Hepatocyte (in vitro differentiated cells): ENCODE results near the gene THAP3. TPM values are rescaled to one million over a fixed set of nuclear protein-coding genes. Genes with fewer than 3 reads are reported as not detected.

Experiments
- DNase-seq: peaks from one replicate; pipeline ENCODE4 v3.0.0-alpha.2; 2016; ENCODE audit warnings: low spot score
- H2AFZ ChIP-seq: fragments of 200-600 bp; sonication (generic); 2 replicates; pipeline ENCODE4 v1.6.0; 2016; ENCODE audit warnings: antibody characterized with exemption, mild to moderate bottlenecking
- H3K27ac ChIP-seq: fragments of 200-600 bp; sonication (generic); 2 replicates; pipeline ENCODE4 v1.5.1; 2016; ENCODE audit warnings: mild to moderate bottlenecking
- H3K27me3 ChIP-seq: fragments of 200-600 bp; sonication (generic); 2 replicates; pipeline ENCODE4 v1.6.1; 2016
- H3K36me3 ChIP-seq: fragments of 200-600 bp; sonication (generic); replicated peaks from 2 replicates; pipeline ENCODE4 v1.5.1; 2016; ENCODE audit warnings: low read depth; ENCODE audit not compliant: insufficient read depth
- H3K4me1 ChIP-seq: fragments of 200-600 bp; sonication (generic); 2 replicates; pipeline ENCODE4 v1.5.1; 2016; ENCODE audit warnings: mild to moderate bottlenecking, moderate library complexity; ENCODE audit not compliant: insufficient read depth
- H3K4me2 ChIP-seq: fragments of 200-600 bp; sonication (generic); 2 replicates; pipeline ENCODE4 v1.6.0; 2016
- H3K4me3 ChIP-seq: fragments of 200-600 bp; sonication (generic); 2 replicates; pipeline ENCODE4 v1.5.1; 2016; ENCODE audit warnings: mild to moderate bottlenecking
- H3K79me2 ChIP-seq: fragments of 200-600 bp; sonication (generic); 2 replicates; pipeline ENCODE4 v1.6.0; 2017; ENCODE audit warnings: mild to moderate bottlenecking
- H3K9me2 ChIP-seq: fragments of 200-600 bp; sonication (generic); replicated peaks from 2 replicates; pipeline ENCODE4 v1.6.0; 2017; ENCODE audit warnings: mild to moderate bottlenecking; ENCODE audit not compliant: insufficient read depth
- H3K9me3 ChIP-seq: fragments of 200-600 bp; sonication (generic); 2 replicates; pipeline ENCODE4 v1.5.1; 2016; ENCODE audit warnings: low read depth, mild to moderate bottlenecking
- H4K20me1 ChIP-seq: fragments of 200-600 bp; sonication (generic); 2 replicates; pipeline ENCODE4 v1.6.0; 2016; ENCODE audit warnings: mild to moderate bottlenecking; ENCODE audit not compliant: insufficient read depth, poor library complexity, severe bottlenecking
- CTCF ChIP-seq: fragments of 200-600 bp; sonication (generic); IDR thresholded peaks from 2 replicates; pipeline ENCODE4 v1.5.1; 2016; ENCODE audit warnings: antibody characterized with exemption, mild to moderate bottlenecking; ENCODE audit not compliant: poor library complexity
- EZH2 ChIP-seq: fragments of 200-600 bp; sonication (generic); IDR thresholded peaks from 2 replicates; pipeline ENCODE4 v1.6.1; 2016; ENCODE audit warnings: antibody characterized with exemption, mild to moderate bottlenecking, borderline replicate concordance
- EZH2phosphoT487 ChIP-seq: fragments of 200-600 bp; sonication (generic); IDR thresholded peaks from one replicate; pipeline ENCODE4 v1.6.1; 2018; ENCODE audit warnings: antibody characterized with exemption, mild to moderate bottlenecking, low read depth, moderate library complexity; ENCODE audit not compliant: unreplicated experiment, severe bottlenecking
- WGBS: methylation state at CpG from one replicate; pipeline ENCODE4 v1.1.6; 2016; ENCODE audit warnings: low lambda C conversion rate; ENCODE audit errors: missing lambda C conversion rate; 5-methylcytosine and 5-hydroxymethylcytosine counted together
- polyA plus RNA-seq: library from polyadenylated mRNA; unstranded; fragments of >200 nt; fragmentation: Nextera tagmentation; extraction: Ambion mirVana; gene quantifications from 2 replicates; pipeline ENCODE4 v1.2.1, GENCODE V29; 2016
- total RNA-seq: library from RNA; depleted of rRNA; stranded (reverse); fragments of >200 nt; gene quantifications from 2 replicates; pipeline ENCODE4 v1.2.3, GENCODE V29; 2014

The THAP3 gene
- total and polyA plus RNA-seq, 2 experiments from 2014 or later = 13.0 to 26.5 TPM

- Histone ChIP-seq H2AFZ (no peak overlapping the region), H3K27me3 (no peaks in the 10 kb centered on the region), H3K4me3 (no peak overlapping the region), H3K4me2 (peak overlapping the region; percentile 97), H3K36me3 (no peaks in the 10 kb centered on the region), H3K9me3 (no peaks in the 10 kb centered on the region), H4K20me1 (no peaks in the 10 kb centered on the region), H3K4me1 (peaks cover 35% of the 10 kb centered on the region), H3K79me2 (peaks cover 40% of the 10 kb centered on the region), H3K27ac (peak overlapping the region; percentile 70), H3K9me2 (no peaks in the 10 kb centered on the region)
- DNase-seq = peak; percentile 30
- 79% methylated on average over 10 of the region's 10 CpGs for WGBS
- TF ChIP-seq EZH2phosphoT487 = no peak
- TF ChIP-seq EZH2 = no peak
- TF ChIP-seq CTCF = no peak
These were observed 42.9 kb upstream of the THAP3 start for GRCh38 chr1:6581561-6582305.

DNA sequence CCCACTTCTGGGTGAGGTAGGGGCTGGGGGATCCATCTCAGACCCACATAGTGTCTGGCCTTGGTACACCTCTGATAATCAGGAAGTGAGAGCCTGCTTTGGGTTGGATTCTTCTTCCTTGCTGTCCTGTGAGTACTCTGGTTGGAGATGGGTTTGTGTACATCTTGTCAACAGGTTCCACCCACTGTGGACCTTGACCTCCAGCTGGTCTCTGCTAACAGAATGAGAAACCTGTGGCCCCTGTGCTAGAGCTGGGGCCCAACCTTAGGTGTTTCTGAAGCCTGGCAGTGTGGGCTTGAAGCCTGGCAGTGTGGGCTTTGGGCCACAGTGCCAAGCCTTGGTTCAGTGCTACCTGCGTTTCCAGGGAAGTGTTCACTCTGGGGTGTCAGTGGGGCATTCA, 42.3 kb upstream of the THAP3 start:
- no peaks in the 10 kb centered on the region for H3K27me3 ChIP-seq
- TF ChIP-seq CTCF (no peak), EZH2phosphoT487 (no peak), EZH2 (no peak)
- H3K4me1 ChIP-seq = peaks cover 35% of the 10 kb centered on the region
- H3K4me2 ChIP-seq = peak overlapping the region; percentile 97
- H3K9me3 ChIP-seq = no peaks in the 10 kb centered on the region
- peak overlapping the region; percentile 70 for H3K27ac ChIP-seq
- H3K36me3 ChIP-seq = no peaks in the 10 kb centered on the region
- peak; percentile 82 for DNase-seq
- peaks cover 40% of the 10 kb centered on the region for H3K79me2 ChIP-seq
- H3K4me3 ChIP-seq = no peak overlapping the region
- no peaks in the 10 kb centered on the region for H3K9me2 ChIP-seq
- H2AFZ ChIP-seq = no peak overlapping the region
- H4K20me1 ChIP-seq = no peaks in the 10 kb centered on the region
- WGBS = 100% methylated on average over 1 of the region's 1 CpG

DNA sequence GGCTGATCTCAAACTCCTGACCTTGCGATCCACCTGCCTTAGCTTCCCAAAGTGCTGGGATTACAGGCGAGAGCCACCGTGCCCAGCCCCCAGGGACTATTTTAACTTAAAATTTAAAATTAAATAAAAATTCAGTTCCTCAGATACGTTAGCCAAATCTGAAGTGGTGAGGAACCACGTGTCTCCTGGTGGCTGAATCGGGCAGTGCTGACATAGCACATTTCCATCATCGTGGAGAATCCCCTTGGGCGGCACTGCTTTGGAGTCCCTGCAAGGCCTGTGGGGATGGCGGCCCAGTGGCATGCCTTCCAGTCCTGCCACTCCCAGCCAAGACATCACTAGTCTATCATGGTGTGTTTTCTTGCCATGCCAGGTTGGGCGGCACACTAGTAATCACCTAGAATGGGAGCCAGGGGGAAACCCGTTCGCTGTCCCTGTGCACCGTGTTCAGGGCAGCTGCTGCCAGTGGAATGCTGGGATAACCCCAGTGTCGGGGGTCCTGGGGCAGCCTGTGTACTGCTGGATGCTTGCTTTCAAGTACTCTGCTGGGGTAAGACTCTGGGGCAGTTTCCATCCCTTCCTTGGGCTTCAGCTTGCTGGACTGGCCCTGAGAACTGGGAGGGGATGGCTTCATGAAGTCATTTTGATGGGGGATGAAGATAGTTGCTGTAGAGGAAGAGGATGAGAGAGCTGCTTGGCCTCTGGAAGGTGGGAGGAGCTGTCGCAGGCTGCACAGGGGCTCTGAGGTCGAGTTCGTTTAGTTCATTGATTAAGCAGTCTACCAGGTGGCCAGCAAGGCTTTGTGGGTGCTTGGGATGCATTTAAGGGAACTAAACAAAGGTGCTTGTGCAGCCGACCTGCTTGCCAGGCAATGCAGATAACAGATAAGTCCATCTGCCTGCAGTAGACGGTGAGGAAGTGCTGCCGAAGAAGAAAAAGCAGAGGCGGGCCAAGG, 40.3 kb upstream of the THAP3 start:
- no peaks in the 10 kb centered on the region for H3K36me3 ChIP-seq
- H3K27me3 ChIP-seq = no peaks in the 10 kb centered on the region
- DNase-seq = no peak
- WGBS = 86% methylated on average over 21 of the region's 21 CpGs
- H4K20me1 ChIP-seq = no peaks in the 10 kb centered on the region
- no peak overlapping the region for H3K27ac ChIP-seq
- H3K79me2 ChIP-seq = peaks cover 40% of the 10 kb centered on the region
- H3K4me1 ChIP-seq = peaks cover 31% of the 10 kb centered on the region
- no peak for TF ChIP-seq CTCF
- no peak for TF ChIP-seq EZH2
- TF ChIP-seq EZH2phosphoT487 = no peak
- no peak overlapping the region for H3K4me3 ChIP-seq
- no peak overlapping the region for H3K4me2 ChIP-seq
- no peaks in the 10 kb centered on the region for H3K9me3 ChIP-seq
- H3K9me2 ChIP-seq = no peaks in the 10 kb centered on the region
- no peak overlapping the region for H2AFZ ChIP-seq
